Dermis lymphatic vessel endothelial cell (primary cell): ENCODE measurements around the gene GLYATL1B. TPM values are rescaled to one million over a fixed set of nuclear protein-coding genes. Genes with fewer than 3 reads are reported as not detected.

Source experiments
- total RNA-seq: library from RNA; depleted of rRNA; stranded (reverse); fragments of >200 nt; gene quantifications from 2 replicates; pipeline ENCODE4 v1.2.1, GENCODE V29; 2014

The GLYATL1B gene
- not detected in 2 replicates for total RNA-seq

GRCh38 chr11:59086007-59086406, at the start of gene GLYATL1B:
Gene GLYATL1B, plus strand, starts transcription at chr11:59086307. Its CDS starts 0 bp downstream, at chr11:59086307.

GRCh38 chr11:59106363-59107336, 20.5 kb downstream of the GLYATL1B start, which contains the start of gene FAM111B:
Gene FAM111B, plus strand, starts transcription at chr11:59107237. Its CDS starts 2,389 bp downstream, at chr11:59109626.

GRCh38 chr11:59142530-59143507, 56.7 kb downstream of the GLYATL1B start, which contains the start of gene FAM111A:
Gene FAM111A, plus strand, starts transcription at chr11:59142856. Its CDS starts 6,017 bp downstream, at chr11:59148873.

Other genes with a start within 250 kb of the GLYATL1B start
- under 0.01 and 0.09 TPM in 2 replicates for gene GLYATL2, start 241.6 kb upstream of the GLYATL1B start, total RNA-seq
- not detected in 2 replicates for gene GLYATL1, start 146.8 kb upstream of the GLYATL1B start, total RNA-seq
- gene FAM111B, start 20.9 kb downstream of the GLYATL1B start, total RNA-seq = 3.7 and 4.2 TPM in 2 replicates
- gene FAM111A, start 56.5 kb downstream of the GLYATL1B start, total RNA-seq = 30.8 and 32.6 TPM in 2 replicates
- 12.5 and 27.1 TPM in 2 replicates for gene DTX4, start 85.8 kb downstream of the GLYATL1B start, total RNA-seq
- not detected in 2 replicates for gene MPEG1, start 126.6 kb downstream of the GLYATL1B start, total RNA-seq